ENCODE data around the gene RNF214. TPM values are rescaled to one million over a fixed set of nuclear protein-coding genes. Genes with fewer than 3 reads are reported as not detected.

The RNF214 gene
- total and polyA plus RNA-seq, 7 donors, result 6.2 to 23.8 (median 11.1) TPM

GRCh38 chr11:117332843-117333242 is 100.4 kb downstream of the RNF214 start:
- intact Hi-C loops (cut with DNase I), result no loop called here
- Histone ChIP-seq H3K27ac (no peak overlapping the region), H3K4me3 (no peak overlapping the region), H3K27me3 (no peaks in the 10 kb centered on the region), H3K4me1 (peaks cover 0 to 18% (median 12%) of the 10 kb centered on the region in 4 donors), H3K9me3 (no peaks in the 10 kb centered on the region), H3K36me3 (peaks cover 0 to 6% (median 2%) of the 10 kb centered on the region in 4 donors)
- TF ChIP-seq POLR2A (IDR thresholded peaks at IDR 0.05) (no peak), EP300 (IDR thresholded peaks at IDR 0.05) (no peak), POLR2AphosphoS5 (IDR thresholded peaks at IDR 0.05) (no peak)
- TF ChIP-seq, protein P1, sequence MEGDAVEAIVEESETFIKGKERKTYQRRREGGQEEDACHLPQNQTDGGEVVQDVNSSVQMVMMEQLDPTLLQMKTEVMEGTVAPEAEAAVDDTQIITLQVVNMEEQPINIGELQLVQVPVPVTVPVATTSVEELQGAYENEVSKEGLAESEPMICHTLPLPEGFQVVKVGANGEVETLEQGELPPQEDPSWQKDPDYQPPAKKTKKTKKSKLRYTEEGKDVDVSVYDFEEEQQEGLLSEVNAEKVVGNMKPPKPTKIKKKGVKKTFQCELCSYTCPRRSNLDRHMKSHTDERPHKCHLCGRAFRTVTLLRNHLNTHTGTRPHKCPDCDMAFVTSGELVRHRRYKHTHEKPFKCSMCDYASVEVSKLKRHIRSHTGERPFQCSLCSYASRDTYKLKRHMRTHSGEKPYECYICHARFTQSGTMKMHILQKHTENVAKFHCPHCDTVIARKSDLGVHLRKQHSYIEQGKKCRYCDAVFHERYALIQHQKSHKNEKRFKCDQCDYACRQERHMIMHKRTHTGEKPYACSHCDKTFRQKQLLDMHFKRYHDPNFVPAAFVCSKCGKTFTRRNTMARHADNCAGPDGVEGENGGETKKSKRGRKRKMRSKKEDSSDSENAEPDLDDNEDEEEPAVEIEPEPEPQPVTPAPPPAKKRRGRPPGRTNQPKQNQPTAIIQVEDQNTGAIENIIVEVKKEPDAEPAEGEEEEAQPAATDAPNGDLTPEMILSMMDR (IDR thresholded peaks at IDR 0.05), result no peak
- 48 to 79% methylated on average over 2 of the region's 2 CpGs for WGBS, 2 donors
- DNase-seq, result no peak

GRCh38 chr11:117333917-117334316 is 101.4 kb downstream of the RNF214 start:
- DNase-seq, result no peak
- intact Hi-C loops (cut with DNase I), result no loop called here
- Histone ChIP-seq H3K9me3 (no peaks in the 10 kb centered on the region), H3K27ac (no peak overlapping the region), H3K4me1 (peaks cover 0 to 14% (median 8%) of the 10 kb centered on the region in 4 donors), H3K4me3 (no peak overlapping the region), H3K27me3 (no peaks in the 10 kb centered on the region), H3K36me3 (peaks cover 0 to 10% (median 6%) of the 10 kb centered on the region in 4 donors)
- TF ChIP-seq POLR2A (IDR thresholded peaks at IDR 0.05) (no peak), EP300 (IDR thresholded peaks at IDR 0.05) (no peak), POLR2AphosphoS5 (IDR thresholded peaks at IDR 0.05) (no peak)
- TF ChIP-seq, protein P1 (IDR thresholded peaks at IDR 0.05), result no peak
- 85 to 89% methylated on average over 9 of the region's 9 CpGs for WGBS, 2 donors

DNA sequence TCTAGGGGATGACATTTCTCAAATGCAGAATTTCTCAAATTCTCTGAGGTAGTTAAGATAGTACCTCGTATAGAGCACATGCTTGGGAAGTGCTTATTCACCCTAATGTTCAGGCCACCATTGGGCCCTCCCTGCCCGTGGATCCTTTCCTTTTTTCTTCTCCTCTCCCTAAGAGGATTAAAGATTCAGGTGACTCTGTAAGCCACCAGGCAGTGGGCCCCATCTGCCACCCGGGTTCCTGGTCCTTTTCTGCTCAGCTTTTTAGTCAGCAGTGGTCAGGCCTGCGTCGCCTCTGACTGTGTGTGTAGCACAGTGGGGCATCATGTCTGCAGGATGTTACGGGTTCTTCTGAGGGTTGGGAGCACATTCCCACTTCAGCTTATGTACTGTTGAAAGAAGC is 102.4 kb downstream of the RNF214 start:
- WGBS, 2 donors, result 88 to 94% methylated on average over 6 of the region's 6 CpGs
- intact Hi-C loops (cut with DNase I), result no loop called here
- peaks cover 0 to 17% (median 9%) of the 10 kb centered on the region in 4 donors for H3K36me3 ChIP-seq
- H3K9me3 ChIP-seq, result no peaks in the 10 kb centered on the region
- TF ChIP-seq, protein P1 (IDR thresholded peaks at IDR 0.05), result no peak
- TF ChIP-seq POLR2AphosphoS5 (IDR thresholded peaks at IDR 0.05) (no peak), POLR2A (IDR thresholded peaks at IDR 0.05) (no peak), EP300 (IDR thresholded peaks at IDR 0.05) (no peak)
- no peak overlapping the region for H3K27ac ChIP-seq
- no peak for DNase-seq
- peaks cover 0 to 6% (median under 1%) of the 10 kb centered on the region in 4 donors for H3K4me1 ChIP-seq
- no peak overlapping the region for H3K4me3 ChIP-seq
- no peaks in the 10 kb centered on the region for H3K27me3 ChIP-seq

- DNase-seq, result no peak
- peaks cover 0 to 22% (median 9%) of the 10 kb centered on the region in 4 donors for H3K36me3 ChIP-seq
Observed at GRCh38 chr11:117335399-117335798, 102.9 kb downstream of the RNF214 start.

More at GRCh38 chr11:117335399-117335798, 102.9 kb downstream of the RNF214 start:
- intact Hi-C loops (cut with DNase I), result no loop called here
- Histone ChIP-seq H3K9me3 (no peaks in the 10 kb centered on the region), H3K4me3 (no peak overlapping the region), H3K4me1 (peaks cover 0 to under 1% (median 0%) of the 10 kb centered on the region in 4 donors), H3K27ac (no peak overlapping the region), H3K27me3 (no peaks in the 10 kb centered on the region)
- WGBS, 2 donors, result 85 to 96% methylated on average over 5 of the region's 5 CpGs
- TF ChIP-seq, protein P1 (IDR thresholded peaks at IDR 0.05), result no peak
- TF ChIP-seq EP300 (IDR thresholded peaks at IDR 0.05) (no peak), POLR2A (IDR thresholded peaks at IDR 0.05) (no peak), POLR2AphosphoS5 (IDR thresholded peaks at IDR 0.05) (no peak)

Small RNA genes lying within 50 kb of the gene (small RNA-seq; reads per million reads assigned to genes)
- gene RF00564, result 0 reads per million in 3 donors

Other genes with a start within 250 kb of the RNF214 start
- gene SIK3, start 134.2 kb upstream of the RNF214 start, total RNA-seq, result 10 to 100 TPM; 35.3 to 53.2 (median 40.9) TPM
- gene SIK3, start 134.2 kb upstream of the RNF214 start, polyA plus RNA-seq, result 10 to 100 TPM in 1 of 3 donors, 1 to 10 TPM in 2; 5.5 to 16.5 (median 7.8) TPM
- 10 to 100 TPM; 42.1 to 76.4 (median 58.0) TPM for gene PAFAH1B2, start 88.4 kb upstream of the RNF214 start, total RNA-seq
- gene PAFAH1B2, start 88.4 kb upstream of the RNF214 start, polyA plus RNA-seq, result 10 to 100 TPM; 26.0 to 33.1 (median 28.8) TPM
- gene SIDT2, start 53.9 kb upstream of the RNF214 start, total RNA-seq, result 10 to 100 TPM; 20.7 to 50.7 (median 28.5) TPM
- 10 to 100 TPM in 2 of 3 donors, 1 to 10 TPM in 1; 7.6 to 33.1 (median 12.0) TPM for gene SIDT2, start 53.9 kb upstream of the RNF214 start, polyA plus RNA-seq
- gene TAGLN, start 33.3 kb upstream of the RNF214 start, total RNA-seq, result over 10,000 TPM in 3 of 4 donors, 1,000 to 10,000 TPM in 1; 6,854 to 14,048 (median 12,596) TPM
- gene TAGLN, start 33.3 kb upstream of the RNF214 start, polyA plus RNA-seq, result 1,000 to 10,000 TPM in 1 of 3 donors, 100 to 1,000 TPM in 2; 112 to 1,100 (median 337) TPM
- gene PCSK7, start 598 bp upstream of the RNF214 start, total RNA-seq, result 10 to 100 TPM; 22.1 to 55.1 (median 31.1) TPM
- 100 to 1,000 TPM in 1 of 3 donors, 10 to 100 TPM in 2; 18.0 to 116 (median 21.7) TPM for gene PCSK7, start 598 bp upstream of the RNF214 start, polyA plus RNA-seq
- 10 to 100 TPM in 1 of 4 donors, 1 to 10 TPM in 3; 5.6 to 11.6 (median 6.6) TPM for gene BACE1-AS, start 58.7 kb downstream of the RNF214 start, total RNA-seq
- gene BACE1-AS, start 58.7 kb downstream of the RNF214 start, polyA plus RNA-seq, result 1 to 10 TPM in 2 of 3 donors, under 1 TPM in 1; 0.69 to 4.2 (median 3.8) TPM
- 10 to 100 TPM; 13.2 to 24.6 (median 16.0) TPM for gene BACE1, start 83.6 kb downstream of the RNF214 start, total RNA-seq
- gene BACE1, start 83.6 kb downstream of the RNF214 start, polyA plus RNA-seq, result 1 to 10 TPM; 1.8 to 7.0 (median 3.6) TPM
- 10 to 100 TPM; 12.5 to 40.4 (median 20.4) TPM for gene CEP164, start 95.2 kb downstream of the RNF214 start, total RNA-seq
- gene CEP164, start 95.2 kb downstream of the RNF214 start, polyA plus RNA-seq, result 10 to 100 TPM in 1 of 3 donors, 1 to 10 TPM in 2; 1.8 to 19.4 (median 4.9) TPM